MM.1S (cell line): ENCODE results near the gene SLC26A8.
"Not testable (repeated sequence)": the region's sequence is repeated elsewhere in the genome, so short reads cannot be mapped to it uniquely, and the experiment has no call there.

Source experiments
- CTCF ChIP-seq: fragments of 300-600 bp; sonication (generic); IDR thresholded peaks from 2 replicates; pipeline ENCODE4 v1.5.1; 2016; ENCODE audit warnings: antibody characterized with exemption, low read length, mixed read lengths
- EZH2 ChIP-seq: fragments of 300-600 bp; sonication (generic); optimal IDR thresholded peaks from 2 replicates; pipeline ENCODE3; 2017; ENCODE audit warnings: low read depth, mild to moderate bottlenecking, antibody characterized with exemption, low read length, mixed read lengths

- TF ChIP-seq CTCF, EZH2: not testable (repeated sequence)
These were observed 115.6 kb downstream of the SLC26A8 start for GRCh38 chr6:35908753-35909401.
